NCI-H524 treated with DMSO at 0.1 percent for 48 hours (cell line): Measurements from ENCODE around the gene STK32B.

Source experiments
- DNase-seq: peaks from one replicate; lab custom pipeline; 2025; lab: John Stamatoyannopoulos, UW

The STK32B gene

GRCh38 chr4:5471206-5471605, 419.9 kb downstream of the STK32B start:
- no peak for DNase-seq

- DNase-seq = no peak
Measured at GRCh38 chr4:5471691-5472090, 420.4 kb downstream of the STK32B start.

- no peak for DNase-seq
Measured at GRCh38 chr4:5472160-5472591, 420.9 kb downstream of the STK32B start.

- DNase-seq = no peak
Measured at GRCh38 chr4:5473125-5473524, 421.8 kb downstream of the STK32B start.

GRCh38 chr4:5474756-5475155, 423.5 kb downstream of the STK32B start:
- no peak for DNase-seq

- peak; percentile 70 for DNase-seq
Measured at GRCh38 chr4:5477613-5478012, 426.3 kb downstream of the STK32B start.

GRCh38 chr4:5478169-5478568, 426.9 kb downstream of the STK32B start:
- DNase-seq = no peak

- DNase-seq = no peak
Measured at GRCh38 chr4:5478697-5479096, 427.4 kb downstream of the STK32B start.

- DNase-seq = no peak
Measured at GRCh38 chr4:5479518-5480060, 428.3 kb downstream of the STK32B start.

GRCh38 chr4:5488413-5488812, 437.1 kb downstream of the STK32B start:
- DNase-seq = no peak

- no peak for DNase-seq
Measured at GRCh38 chr4:5489260-5489659, 438.0 kb downstream of the STK32B start.

- DNase-seq = no peak
Measured at GRCh38 chr4:5497489-5497888, 446.2 kb downstream of the STK32B start.

- no peak for DNase-seq
Measured at GRCh38 chr4:5500165-5500564, 448.9 kb downstream of the STK32B start.

- peak; percentile 0 for DNase-seq
Measured at GRCh38 chr4:5503336-5503936, 452.2 kb downstream of the STK32B start.

- no peak for DNase-seq
Measured at GRCh38 chr4:5504486-5504885, 453.2 kb downstream of the STK32B start.

GRCh38 chr4:5510504-5510903, 459.2 kb downstream of the STK32B start:
- DNase-seq = no peak

- no peak for DNase-seq
Measured at GRCh38 chr4:5511791-5512190, 460.5 kb downstream of the STK32B start.

- DNase-seq = no peak
Measured at GRCh38 chr4:5515646-5516045, 464.4 kb downstream of the STK32B start.

- DNase-seq = no peak
Measured at GRCh38 chr4:5517372-5517771, 466.1 kb downstream of the STK32B start.

GRCh38 chr4:5524446-5525299, 473.4 kb downstream of the STK32B start:
- peak; percentile 48 for DNase-seq

GRCh38 chr4:5526080-5526846, 475.0 kb downstream of the STK32B start:
- DNase-seq = no peak

- no peak for DNase-seq
Measured at GRCh38 chr4:5527211-5527610, 475.9 kb downstream of the STK32B start.
